ENCODE measurements around the gene YWHAG.
"Not testable (repeated sequence)": the region's sequence is repeated elsewhere in the genome, so short reads cannot be mapped to it uniquely, and the experiment has no call there.

The YWHAG gene

GRCh38 chr7:76358481-76359110 lies at the start of gene YWHAG:
Gene YWHAG, minus strand, starts transcription at chr7:76358991. Its CDS starts 183 bp downstream, at chr7:76358808.
- peak; percentile 71 to 79 for DNase-seq (ENCODE audit: low read depth in 2 of 2)

- DNase-seq (ENCODE audit: low read depth in 2 of 2), result no peak
These were observed 49.4 kb upstream of the YWHAG start for GRCh38 chr7:76408121-76408560.

- no peak for DNase-seq (ENCODE audit: low read depth in 2 of 2)
These were observed 48.9 kb upstream of the YWHAG start for GRCh38 chr7:76407718-76408117.

- DNase-seq (ENCODE audit: low read depth in 2 of 2), result no peak
These were observed 46.9 kb upstream of the YWHAG start for GRCh38 chr7:76405738-76406137.

GRCh38 chr7:76403780-76404494 lies 45.1 kb upstream of the YWHAG start:
- DNase-seq (ENCODE audit: low read depth in 2 of 2), result no peak

- not testable (repeated sequence) for DNase-seq (ENCODE audit: low read depth in 2 of 2)
These were observed 44.3 kb upstream of the YWHAG start for GRCh38 chr7:76403097-76403496.

GRCh38 chr7:76400248-76400647 lies 41.5 kb upstream of the YWHAG start:
- no peak for DNase-seq (ENCODE audit: low read depth in 2 of 2)

GRCh38 chr7:76397409-76398183 lies 38.8 kb upstream of the YWHAG start:
- peak; percentile 66 to 70 for DNase-seq (ENCODE audit: low read depth in 2 of 2)

- no peak for DNase-seq (ENCODE audit: low read depth in 2 of 2)
These were observed 38.1 kb upstream of the YWHAG start for GRCh38 chr7:76396864-76397263.

GRCh38 chr7:76395965-76396726 lies 37.4 kb upstream of the YWHAG start:
- no peak for DNase-seq (ENCODE audit: low read depth in 2 of 2)

- not testable (repeated sequence) for DNase-seq (ENCODE audit: low read depth in 2 of 2)
These were observed 36.8 kb upstream of the YWHAG start for GRCh38 chr7:76395605-76395964.

GRCh38 chr7:76394957-76395356 lies 36.2 kb upstream of the YWHAG start:
- no peak for DNase-seq (ENCODE audit: low read depth in 2 of 2)

GRCh38 chr7:76393116-76394031 lies 34.6 kb upstream of the YWHAG start:
- peak; percentile 79 to 89 for DNase-seq (ENCODE audit: low read depth in 2 of 2)

- DNase-seq (ENCODE audit: low read depth in 2 of 2), result no peak
These were observed 33.8 kb upstream of the YWHAG start for GRCh38 chr7:76392531-76393115.

GRCh38 chr7:76390092-76390491 lies 31.3 kb upstream of the YWHAG start:
- DNase-seq (ENCODE audit: low read depth in 2 of 2), result no peak

GRCh38 chr7:76387789-76388188 lies 29.0 kb upstream of the YWHAG start:
- not testable (repeated sequence) for DNase-seq (ENCODE audit: low read depth in 2 of 2)

GRCh38 chr7:76386691-76387260 lies 28.0 kb upstream of the YWHAG start:
- no peak for DNase-seq (ENCODE audit: low read depth in 2 of 2)

- DNase-seq (ENCODE audit: low read depth in 2 of 2), result no peak
These were observed 24.5 kb upstream of the YWHAG start for GRCh38 chr7:76383089-76383944.

GRCh38 chr7:76381814-76382213 lies 23.0 kb upstream of the YWHAG start:
- no peak for DNase-seq (ENCODE audit: low read depth in 2 of 2)

Measured in stimulated activated CD8-positive, alpha-beta memory T cell treated with anti-CD3 and anti-CD28 coated beads, Interleukin-15, amount 100 ng/mL, for 4 hours (primary cell).